KMS-11 (cell line): ENCODE measurements around the gene ZNF747.

Experiments
- H2AFZ ChIP-seq: fragments of 200-600 bp; sonication (generic); 2 replicates; pipeline ENCODE4 v1.6.1; 2016; ENCODE audit warnings: antibody characterized with exemption, mixed run types, low read depth
- H3K27ac ChIP-seq: fragments of 200-600 bp; sonication (generic); 2 replicates; pipeline ENCODE4 v1.6.1; 2016; ENCODE audit warnings: mild to moderate bottlenecking, mixed run types
- H3K27me3 ChIP-seq: fragments of 200-600 bp; sonication (generic); 2 replicates; pipeline ENCODE4 v1.6.1; 2017; ENCODE audit warnings: mild to moderate bottlenecking, low read depth, mixed run types, moderate library complexity; ENCODE audit not compliant: insufficient read depth
- H3K36me3 ChIP-seq: fragments of 200-600 bp; sonication (generic); 2 replicates; pipeline ENCODE4 v1.6.1; 2017; ENCODE audit warnings: mild to moderate bottlenecking, mixed run types; ENCODE audit not compliant: insufficient read depth
- H3K4me1 ChIP-seq: fragments of 200-600 bp; sonication (generic); 2 replicates; pipeline ENCODE4 v1.6.1; 2016; ENCODE audit warnings: mild to moderate bottlenecking, low read depth, mixed run types; ENCODE audit not compliant: poor library complexity, severe bottlenecking
- H3K4me2 ChIP-seq: fragments of 200-600 bp; sonication (generic); 2 replicates; pipeline ENCODE4 v1.7.0; 2016; ENCODE audit warnings: mild to moderate bottlenecking, mixed run types
- H3K4me3 ChIP-seq: fragments of 200-600 bp; sonication (generic); IDR thresholded peaks from 2 replicates; pipeline ENCODE4 v1.6.1; 2017; ENCODE audit warnings: low read depth, low read length, mixed read lengths; ENCODE audit not compliant: insufficient read depth
- H3K79me2 ChIP-seq: fragments of 200-600 bp; sonication (generic); 2 replicates; pipeline ENCODE4 v1.6.1; 2016; ENCODE audit warnings: low read depth, mixed run types; ENCODE audit not compliant: insufficient read depth
- H3K9ac ChIP-seq: fragments of 200-600 bp; sonication (generic); 2 replicates; pipeline ENCODE4 v1.6.1; 2016; ENCODE audit warnings: mild to moderate bottlenecking, mixed run types
- H4K20me1 ChIP-seq: fragments of 200-600 bp; sonication (generic); 2 replicates; pipeline ENCODE4 v1.6.1; 2016; ENCODE audit warnings: mild to moderate bottlenecking, mixed run types; ENCODE audit not compliant: insufficient read depth
- TF ChIP-seq, protein P1 (sequence below): fragments of 200-600 bp; sonication (generic); conservative IDR thresholded peaks from 2 replicates; pipeline ENCODE4 v1.6.1; 2017; ENCODE audit warnings: low read depth, mild to moderate bottlenecking, antibody characterized with exemption, low read length, moderate library complexity, mixed read lengths

Gene ZNF747

GRCh38 chr16:30551781-30552180 lies 17.1 kb upstream of the ZNF747 start:
- Histone ChIP-seq H4K20me1 (no peaks in the 10 kb centered on the region), H3K27ac (peak overlapping the region; percentile 33), H3K4me1 (peaks cover 22% of the 10 kb centered on the region), H3K4me2 (peak overlapping the region; percentile 19; the same call in 1 of the 2 replicates), H3K4me3 (no peak overlapping the region), H2AFZ (no peak overlapping the region), H3K9ac (no peak overlapping the region), H3K79me2 (peaks cover 11% of the 10 kb centered on the region), H3K36me3 (no peaks in the 10 kb centered on the region), H3K27me3 (no peaks in the 10 kb centered on the region)
- TF ChIP-seq, protein P1, sequence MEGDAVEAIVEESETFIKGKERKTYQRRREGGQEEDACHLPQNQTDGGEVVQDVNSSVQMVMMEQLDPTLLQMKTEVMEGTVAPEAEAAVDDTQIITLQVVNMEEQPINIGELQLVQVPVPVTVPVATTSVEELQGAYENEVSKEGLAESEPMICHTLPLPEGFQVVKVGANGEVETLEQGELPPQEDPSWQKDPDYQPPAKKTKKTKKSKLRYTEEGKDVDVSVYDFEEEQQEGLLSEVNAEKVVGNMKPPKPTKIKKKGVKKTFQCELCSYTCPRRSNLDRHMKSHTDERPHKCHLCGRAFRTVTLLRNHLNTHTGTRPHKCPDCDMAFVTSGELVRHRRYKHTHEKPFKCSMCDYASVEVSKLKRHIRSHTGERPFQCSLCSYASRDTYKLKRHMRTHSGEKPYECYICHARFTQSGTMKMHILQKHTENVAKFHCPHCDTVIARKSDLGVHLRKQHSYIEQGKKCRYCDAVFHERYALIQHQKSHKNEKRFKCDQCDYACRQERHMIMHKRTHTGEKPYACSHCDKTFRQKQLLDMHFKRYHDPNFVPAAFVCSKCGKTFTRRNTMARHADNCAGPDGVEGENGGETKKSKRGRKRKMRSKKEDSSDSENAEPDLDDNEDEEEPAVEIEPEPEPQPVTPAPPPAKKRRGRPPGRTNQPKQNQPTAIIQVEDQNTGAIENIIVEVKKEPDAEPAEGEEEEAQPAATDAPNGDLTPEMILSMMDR: no peak

GRCh38 chr16:30548416-30549253 lies 14.0 kb upstream of the ZNF747 start:
- H3K4me3 ChIP-seq: no peak overlapping the region
- H3K36me3 ChIP-seq: no peaks in the 10 kb centered on the region
- H3K79me2 ChIP-seq: no peaks in the 10 kb centered on the region
- H3K4me1 ChIP-seq: peaks cover 16% of the 10 kb centered on the region
- no peaks in the 10 kb centered on the region for H3K27me3 ChIP-seq
- H2AFZ ChIP-seq: no peak overlapping the region
- TF ChIP-seq, protein P1: no peak
- no peak overlapping the region for H3K27ac ChIP-seq
- no peaks in the 10 kb centered on the region for H4K20me1 ChIP-seq
- no peak overlapping the region for H3K9ac ChIP-seq
- H3K4me2 ChIP-seq: no peak overlapping the region

- Histone ChIP-seq H4K20me1 (no peaks in the 10 kb centered on the region), H3K79me2 (no peaks in the 10 kb centered on the region)
Observed at GRCh38 chr16:30546115-30546514, 11.5 kb upstream of the ZNF747 start.

GRCh38 chr16:30543067-30543466 lies 8.4 kb upstream of the ZNF747 start:
- Histone ChIP-seq H3K27ac (no peak overlapping the region), H4K20me1 (no peaks in the 10 kb centered on the region), H3K4me3 (no peak overlapping the region), H2AFZ (no peak overlapping the region), H3K4me1 (no peaks in the 10 kb centered on the region), H3K36me3 (no peaks in the 10 kb centered on the region), H3K27me3 (no peaks in the 10 kb centered on the region), H3K9ac (no peak overlapping the region), H3K79me2 (no peaks in the 10 kb centered on the region), H3K4me2 (no peak overlapping the region)
- TF ChIP-seq, protein P1: no peak

More at GRCh38 chr16:30546115-30546514, 11.5 kb upstream of the ZNF747 start:
- Histone ChIP-seq H3K9ac (no peak overlapping the region), H3K4me2 (no peak overlapping the region), H3K4me3 (no peak overlapping the region), H3K36me3 (no peaks in the 10 kb centered on the region), H3K4me1 (peaks cover 2% of the 10 kb centered on the region), H3K27ac (no peak overlapping the region), H2AFZ (no peak overlapping the region), H3K27me3 (no peaks in the 10 kb centered on the region)
- TF ChIP-seq, protein P1: no peak
